ENCODE results near the gene MVB12B. TPM values are rescaled to one million over a fixed set of nuclear protein-coding genes. Genes with fewer than 3 reads are reported as not detected.

Gene MVB12B
- total and polyA plus RNA-seq, 2 of the 13 experiments (the other 11 are each of a cell fraction or from before 2014, with no cell fraction given), result 12.1 to 30.1 TPM

DNA sequence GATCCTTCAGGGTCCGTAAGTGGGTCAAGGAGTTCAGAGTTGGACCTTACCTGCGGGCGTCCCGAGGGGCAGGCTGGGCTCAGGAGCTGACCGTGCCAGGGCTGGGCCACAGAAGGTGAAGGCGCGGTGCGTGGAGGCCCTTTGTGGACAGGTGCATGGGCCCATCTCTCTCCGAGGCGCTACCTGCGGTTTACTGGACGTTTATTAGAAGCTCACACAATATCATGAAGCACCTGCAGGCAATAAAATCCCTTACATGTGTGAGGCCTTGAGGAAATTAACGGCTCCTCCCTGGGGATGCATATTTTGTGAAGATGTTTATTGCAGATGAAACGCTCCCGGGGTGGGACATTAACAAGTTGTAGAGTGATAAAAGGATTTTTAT is 207.3 kb downstream of the MVB12B start (continued):
- TF ChIP-seq CREBL2 (CRISPR knock-in tag; IDR thresholded peaks at IDR 0.05; ENCODE audit: borderline replicate concordance) (no peak), KMT2A (CRISPR knock-in tag; IDR thresholded peaks at IDR 0.05) (no peak), DNMT3B (CRISPR knock-in tag; conservative IDR thresholded peaks at IDR 0.05) (no peak), XBP1 (CRISPR knock-in tag; IDR thresholded peaks at IDR 0.05) (no peak), ZNF12 (CRISPR knock-in tag; IDR thresholded peaks at IDR 0.05) (no peak), ZNF710 (CRISPR knock-in tag; IDR thresholded peaks at IDR 0.05; ENCODE audit: borderline replicate concordance) (no peak)
- TF ChIP-seq, protein P1, sequence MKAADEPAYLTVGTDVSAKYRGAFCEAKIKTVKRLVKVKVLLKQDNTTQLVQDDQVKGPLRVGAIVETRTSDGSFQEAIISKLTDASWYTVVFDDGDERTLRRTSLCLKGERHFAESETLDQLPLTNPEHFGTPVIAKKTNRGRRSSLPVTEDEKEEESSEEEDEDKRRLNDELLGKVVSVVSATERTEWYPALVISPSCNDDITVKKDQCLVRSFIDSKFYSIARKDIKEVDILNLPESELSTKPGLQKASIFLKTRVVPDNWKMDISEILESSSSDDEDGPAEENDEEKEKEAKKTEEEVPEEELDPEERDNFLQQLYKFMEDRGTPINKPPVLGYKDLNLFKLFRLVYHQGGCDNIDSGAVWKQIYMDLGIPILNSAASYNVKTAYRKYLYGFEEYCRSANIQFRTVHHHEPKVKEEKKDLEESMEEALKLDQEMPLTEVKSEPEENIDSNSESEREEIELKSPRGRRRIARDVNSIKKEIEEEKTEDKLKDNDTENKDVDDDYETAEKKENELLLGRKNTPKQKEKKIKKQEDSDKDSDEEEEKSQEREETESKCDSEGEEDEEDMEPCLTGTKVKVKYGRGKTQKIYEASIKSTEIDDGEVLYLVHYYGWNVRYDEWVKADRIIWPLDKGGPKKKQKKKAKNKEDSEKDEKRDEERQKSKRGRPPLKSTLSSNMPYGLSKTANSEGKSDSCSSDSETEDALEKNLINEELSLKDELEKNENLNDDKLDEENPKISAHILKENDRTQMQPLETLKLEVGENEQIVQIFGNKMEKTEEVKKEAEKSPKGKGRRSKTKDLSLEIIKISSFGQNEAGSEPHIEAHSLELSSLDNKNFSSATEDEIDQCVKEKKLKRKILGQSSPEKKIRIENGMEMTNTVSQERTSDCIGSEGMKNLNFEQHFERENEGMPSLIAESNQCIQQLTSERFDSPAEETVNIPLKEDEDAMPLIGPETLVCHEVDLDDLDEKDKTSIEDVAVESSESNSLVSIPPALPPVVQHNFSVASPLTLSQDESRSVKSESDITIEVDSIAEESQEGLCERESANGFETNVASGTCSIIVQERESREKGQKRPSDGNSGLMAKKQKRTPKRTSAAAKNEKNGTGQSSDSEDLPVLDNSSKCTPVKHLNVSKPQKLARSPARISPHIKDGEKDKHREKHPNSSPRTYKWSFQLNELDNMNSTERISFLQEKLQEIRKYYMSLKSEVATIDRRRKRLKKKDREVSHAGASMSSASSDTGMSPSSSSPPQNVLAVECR (CRISPR knock-in tag; IDR thresholded peaks at IDR 0.05; ENCODE audit: borderline replicate concordance), result no peak
